B cell (primary cell): ENCODE data around the gene ACACB. TPM values are rescaled to one million over a fixed set of nuclear protein-coding genes. Genes with fewer than 3 reads are reported as not detected.

Source experiments
- ATAC-seq: fragments of 200-7000 bp; cut with Tn5 transposase; one replicate; pipeline ENCODE4 v1.10.0; 2021; ENCODE audit warnings: low read depth, mild to moderate bottlenecking, moderate number of reproducible peaks, moderate library complexity
- CTCF ChIA-PET: fragments of 350-600 bp; sonication (Branson Sonifier 250); formaldehyde crosslinking; loops from one replicate; lab custom pipeline; 2021; ENCODE audit warnings: antibody characterized with exemption, inconsistent platforms; lab: Charles Lee
- POLR2A ChIA-PET: fragments of 350-600 bp; sonication (Branson Sonifier 250); formaldehyde crosslinking; loops from one replicate; lab custom pipeline; 2021; ENCODE audit warnings: antibody characterized with exemption; lab: Charles Lee
- DNase-seq: peaks from one replicate; pipeline ENCODE4 v3.0.0; 2013
- H2AFZ ChIP-seq: 2 replicates; pipeline ENCODE4 v1.6.1; 2012; ENCODE audit warnings: mild to moderate bottlenecking, low read depth, low read length; ENCODE audit not compliant: insufficient read depth, poor library complexity, severe bottlenecking
- H3K27ac ChIP-seq, 2 donors: 1 replicate in 1 of 2; 2 replicates in 1 of 2; pipeline ENCODE4 v1.5.1; 2012 to 2013; ENCODE audit warnings: low read length in 2 of 2, mild to moderate bottlenecking in 2 of 2, moderate library complexity in 1 of 2
- H3K27me3 ChIP-seq, 4 experiments: fragments of 200-600 bp in 1 of 4; sonication (generic) in 1 of 4; replicated peaks in 1 of 4; 1 replicate in 2 of 4; 2 replicates in 2 of 4; pipeline versions ENCODE4 v1.6.1 to v1.7.0; 2013 to 2016; ENCODE audit warnings: low read length in 3 of 4, mild to moderate bottlenecking in 2 of 4, mixed read lengths in 1 of 4, moderate library complexity in 1 of 4; ENCODE audit not compliant: insufficient read depth in 4 of 4, control insufficient read depth in 3 of 4; ENCODE audit errors: control extremely low read depth in 1 of 4
- H3K36me3 ChIP-seq, 2 experiments: replicated peaks in 1 of 2; 1 replicate in 1 of 2; 2 replicates in 1 of 2; pipeline versions ENCODE4 v1.6.1 to v1.7.1; 2013; ENCODE audit warnings: low read length in 1 of 2; ENCODE audit not compliant: insufficient read depth in 2 of 2, control insufficient read depth in 1 of 2; ENCODE audit errors: control extremely low read depth in 1 of 2, extremely low read depth in 1 of 2
- H3K4me1 ChIP-seq, 2 donors: fragments of 200-600 bp in 1 of 2; sonication (generic) in 1 of 2; 1 replicate in 1 of 2; 2 replicates in 1 of 2; pipeline versions ENCODE4 v1.5.1 to v1.6.1; 2013 to 2017; ENCODE audit warnings: low read length in 2 of 2; ENCODE audit not compliant: control insufficient read depth in 2 of 2, insufficient read depth in 2 of 2
- H3K4me2 ChIP-seq: replicated peaks from 2 replicates; pipeline ENCODE3; 2012; ENCODE audit warnings: mild to moderate bottlenecking, low read depth, low read length; ENCODE audit not compliant: poor library complexity, severe bottlenecking
- H3K4me3 ChIP-seq, 5 experiments: fragments of 200-600 bp in 1 of 5; sonication (generic) in 1 of 5; 1 replicate in 3 of 5; 2 replicates in 2 of 5; pipeline versions ENCODE4 v1.5.1 to v1.7.0; 2011 to 2016; ENCODE audit warnings: low read length in 4 of 5, mild to moderate bottlenecking in 4 of 5, low read depth in 2 of 5, control low read depth in 1 of 5, moderate library complexity in 1 of 5; ENCODE audit not compliant: insufficient read depth in 1 of 5; ENCODE audit errors: control extremely low read depth in 1 of 5, extremely low read depth in 1 of 5
- H3K79me2 ChIP-seq: fragments of 200-600 bp; sonication (generic); one replicate; pipeline ENCODE4 v1.6.0; 2016; ENCODE audit warnings: low read length; ENCODE audit not compliant: control insufficient read depth, insufficient read depth
- H3K9ac ChIP-seq: fragments of 200-600 bp; sonication (generic); 2 replicates; pipeline ENCODE4 v1.6.1; 2017; ENCODE audit warnings: mild to moderate bottlenecking, low read length, moderate library complexity
- H3K9me3 ChIP-seq, 3 donors: one replicate each; pipeline versions ENCODE4 v1.6.1 to v1.7.1; 2013; ENCODE audit warnings: low read length in 2 of 3; ENCODE audit not compliant: control insufficient read depth in 2 of 3, insufficient read depth in 1 of 3; ENCODE audit errors: control extremely low read depth in 1 of 3
- H4K20me1 ChIP-seq: 2 replicates; pipeline ENCODE4 v1.6.0; 2012; ENCODE audit warnings: mild to moderate bottlenecking, low read length; ENCODE audit not compliant: insufficient read depth, control insufficient read depth, poor library complexity, severe bottlenecking
- H3K27ac Mint-ChIP-seq: one replicate; pipeline ENCODE4 v1.8.0; 2021; ENCODE audit warnings: mixed read lengths
- H3K27me3 Mint-ChIP-seq: one replicate; pipeline ENCODE4 v1.8.0; 2021; ENCODE audit warnings: mixed read lengths
- H3K4me1 Mint-ChIP-seq: one replicate; pipeline ENCODE4 v1.8.0; 2021; ENCODE audit warnings: mixed read lengths
- H3K4me3 Mint-ChIP-seq: one replicate; pipeline ENCODE4 v1.8.0; 2021; ENCODE audit warnings: mixed read lengths
- H3K9me3 Mint-ChIP-seq: one replicate; pipeline ENCODE4 v1.8.0; 2022; ENCODE audit warnings: mixed read lengths; ENCODE audit not compliant: insufficient read depth
- EZH2 ChIP-seq: IDR thresholded peaks from 2 replicates; pipeline ENCODE4 v1.6.1; 2012; ENCODE audit warnings: borderline replicate concordance, low read depth, mild to moderate bottlenecking, moderate library complexity, low read length; ENCODE audit not compliant: insufficient read depth, poor library complexity, severe bottlenecking
- WGBS: methylation state at CpG from one replicate; pipeline ENCODE4 v1.1.5; 2013; ENCODE audit warnings: missing lambda C conversion rate; ENCODE audit not compliant: insufficient coverage; 5-methylcytosine and 5-hydroxymethylcytosine counted together
- intact Hi-C: fragments of 100-400 bp; cut with micrococcal nuclease; formaldehyde crosslinking; loops from one replicate; pipeline ENCODE4 v1.10.0; 2022
- polyA plus RNA-seq: library from polyadenylated mRNA; depleted of rRNA; stranded (reverse); fragments of >200 nt; gene quantifications from 2 replicates; pipeline ENCODE4 v1.2.3, GENCODE V29; 2012
- total RNA-seq, 2 donors: library from RNA; stranded (reverse); fragments of 120-200 nt in 1 of 2; gene quantifications; 1 replicate in 1 of 2; 2 replicates in 1 of 2; pipeline versions ENCODE4 v1.2.3 to v1.2.4, GENCODE V29; 2013 to 2022
- TF ChIP-seq, protein P1 (sequence below): fragments of 200-600 bp; IDR thresholded peaks from one replicate; pipeline ENCODE4 v1.8.0; 2022; ENCODE audit warnings: antibody characterized with exemption, mild to moderate bottlenecking

The ACACB gene
- total and polyA plus RNA-seq, 2 donors (not counting 1 experiment from before 2014, with no cell fraction given), result 7.4 to 27.5 TPM

DNA sequence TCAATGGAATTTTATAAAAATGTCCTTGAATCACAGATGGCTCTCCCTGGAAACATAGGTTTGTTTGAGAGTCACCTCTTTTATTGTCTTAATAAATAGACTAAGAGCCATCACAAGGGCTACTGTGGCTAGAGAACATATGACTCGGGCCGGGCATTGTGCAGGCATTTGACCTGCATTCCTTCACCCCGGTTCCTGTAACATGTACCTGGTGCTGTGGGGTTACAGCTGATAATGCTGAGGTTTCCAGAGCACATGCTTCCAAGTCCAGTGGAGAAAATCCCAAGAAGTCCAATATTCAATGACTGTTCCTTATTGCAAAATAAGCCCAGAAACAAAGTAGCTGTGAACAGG lies 1.0 kb upstream of the ACACB start:
- ATAC-seq, result no peak
- no peak overlapping the region for H3K4me3 ChIP-seq
- H3K27ac ChIP-seq, result no peak overlapping the region
- no peaks in the 10 kb centered on the region for H3K27me3 Mint-ChIP-seq
- no peaks in the 10 kb centered on the region for H3K36me3 ChIP-seq
- peaks cover 10% of the 10 kb centered on the region for H3K4me1 Mint-ChIP-seq
- intact Hi-C loops, result no loop called here
- no peaks in the 10 kb centered on the region for H4K20me1 ChIP-seq
- H3K9me3 Mint-ChIP-seq, result no peaks in the 10 kb centered on the region
- no peak overlapping the region for H3K4me2 ChIP-seq
- H3K79me2 ChIP-seq, result no peaks in the 10 kb centered on the region
- no peak overlapping the region for H3K4me3 Mint-ChIP-seq
- H2AFZ ChIP-seq, result no peak overlapping the region
- WGBS, result 61% methylated on average over 2 of the region's 3 CpGs
- no peak for DNase-seq
- no peak overlapping the region for H3K27ac Mint-ChIP-seq
- ChIA-PET CTCF (no interaction called here), POLR2A (no interaction called here)
- H3K4me1 ChIP-seq, result peaks cover 0 to 3% of the 10 kb centered on the region in 2 donors
- H3K9me3 ChIP-seq, result no peaks in the 10 kb centered on the region
- H3K27me3 ChIP-seq, result no peaks in the 10 kb centered on the region
- H3K9ac ChIP-seq, result no peak overlapping the region
- TF ChIP-seq EZH2, result no peak
- TF ChIP-seq, protein P1, sequence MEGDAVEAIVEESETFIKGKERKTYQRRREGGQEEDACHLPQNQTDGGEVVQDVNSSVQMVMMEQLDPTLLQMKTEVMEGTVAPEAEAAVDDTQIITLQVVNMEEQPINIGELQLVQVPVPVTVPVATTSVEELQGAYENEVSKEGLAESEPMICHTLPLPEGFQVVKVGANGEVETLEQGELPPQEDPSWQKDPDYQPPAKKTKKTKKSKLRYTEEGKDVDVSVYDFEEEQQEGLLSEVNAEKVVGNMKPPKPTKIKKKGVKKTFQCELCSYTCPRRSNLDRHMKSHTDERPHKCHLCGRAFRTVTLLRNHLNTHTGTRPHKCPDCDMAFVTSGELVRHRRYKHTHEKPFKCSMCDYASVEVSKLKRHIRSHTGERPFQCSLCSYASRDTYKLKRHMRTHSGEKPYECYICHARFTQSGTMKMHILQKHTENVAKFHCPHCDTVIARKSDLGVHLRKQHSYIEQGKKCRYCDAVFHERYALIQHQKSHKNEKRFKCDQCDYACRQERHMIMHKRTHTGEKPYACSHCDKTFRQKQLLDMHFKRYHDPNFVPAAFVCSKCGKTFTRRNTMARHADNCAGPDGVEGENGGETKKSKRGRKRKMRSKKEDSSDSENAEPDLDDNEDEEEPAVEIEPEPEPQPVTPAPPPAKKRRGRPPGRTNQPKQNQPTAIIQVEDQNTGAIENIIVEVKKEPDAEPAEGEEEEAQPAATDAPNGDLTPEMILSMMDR, result no peak

DNA sequence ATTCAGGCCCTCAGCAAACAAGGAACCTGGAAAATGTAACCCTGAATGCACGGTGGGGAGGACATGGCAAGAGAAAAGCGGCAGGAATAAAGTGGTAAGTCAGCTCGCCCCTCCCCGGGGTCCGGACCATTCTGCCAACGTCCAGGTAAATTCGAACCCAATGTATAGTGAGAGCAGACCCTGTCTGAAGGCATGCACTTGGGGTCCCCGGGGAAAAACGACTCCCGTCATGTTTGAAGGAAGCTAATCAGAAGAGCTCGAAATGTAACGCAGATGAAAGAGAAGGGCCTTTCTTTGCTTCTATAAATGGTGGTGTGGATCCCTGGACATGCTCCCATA lies 193 bp downstream of the ACACB start:
- TF ChIP-seq, protein P1, result no peak
- no peak for TF ChIP-seq EZH2
- Mint-ChIP-seq H3K27me3 (no peaks in the 10 kb centered on the region), H3K9me3 (no peaks in the 10 kb centered on the region), H3K4me1 (peaks cover 6% of the 10 kb centered on the region), H3K4me3 (no peak overlapping the region), H3K27ac (no peak overlapping the region)
- DNase-seq (no peak), ATAC-seq (no peak)
- no peak overlapping the region for H2AFZ ChIP-seq
- no peaks in the 10 kb centered on the region for H3K79me2 ChIP-seq
- H3K27ac ChIP-seq, result no peak overlapping the region
- H3K4me3 ChIP-seq, result no peak overlapping the region
- H3K4me2 ChIP-seq, result no peak overlapping the region
- intact Hi-C loops, result no loop called here
- POLR2A ChIA-PET, result no interaction called here
- no peaks in the 10 kb centered on the region for H3K27me3 ChIP-seq
- no peaks in the 10 kb centered on the region for H3K36me3 ChIP-seq
- CTCF ChIA-PET, result interaction anchor here (0.9 to 1.4 kb wide), 2 partner anchors 205 to 404 kb away, joined by 3 to 4 read pairs; no protein-coding TSS in a partner anchor
- no peak overlapping the region for H3K9ac ChIP-seq
- H4K20me1 ChIP-seq, result no peaks in the 10 kb centered on the region
- 86% methylated on average over 7 of the region's 12 CpGs for WGBS
- H3K9me3 ChIP-seq, result no peaks in the 10 kb centered on the region
- peaks cover 0 to 3% of the 10 kb centered on the region in 2 donors for H3K4me1 ChIP-seq
